NCI-H187 (cell line): ENCODE measurements around the gene CA10.

Experiments
- DNase-seq, 2 experiments: peaks; one replicate each; lab custom pipeline; 2025; lab: John Stamatoyannopoulos, UW

Gene CA10

GRCh38 chr17:51765282-51766135, 393.0 kb downstream of the CA10 start:
- DNase-seq: no peak

GRCh38 chr17:51764387-51764971, 394.0 kb downstream of the CA10 start:
- peak; percentile 50 to 51 for DNase-seq

- DNase-seq: no peak
Observed at GRCh38 chr17:51763058-51763457, 395.5 kb downstream of the CA10 start.

- no peak for DNase-seq
Observed at GRCh38 chr17:51761105-51761504, 397.4 kb downstream of the CA10 start.

GRCh38 chr17:51759260-51759659, 399.3 kb downstream of the CA10 start:
- DNase-seq: no peak

- DNase-seq: no peak
Observed at GRCh38 chr17:51751072-51751471, 407.4 kb downstream of the CA10 start.

- DNase-seq: no peak
Observed at GRCh38 chr17:51748749-51749604, 409.5 kb downstream of the CA10 start.

- DNase-seq: no peak
Observed at GRCh38 chr17:51746421-51746820, 412.1 kb downstream of the CA10 start.

- DNase-seq: no peak
Observed at GRCh38 chr17:51745993-51746392, 412.5 kb downstream of the CA10 start.

- no peak for DNase-seq
Observed at GRCh38 chr17:51743477-51743876, 415.0 kb downstream of the CA10 start.

- DNase-seq: no peak
Observed at GRCh38 chr17:51742571-51742970, 415.9 kb downstream of the CA10 start.

- DNase-seq: no peak
Observed at GRCh38 chr17:51741458-51741857, 417.1 kb downstream of the CA10 start.

GRCh38 chr17:51740531-51740930, 418.0 kb downstream of the CA10 start:
- DNase-seq: no peak

GRCh38 chr17:51739245-51739886, 419.1 kb downstream of the CA10 start:
- DNase-seq: peak; percentile 10 to 46

GRCh38 chr17:51736356-51736755, 422.2 kb downstream of the CA10 start:
- no peak for DNase-seq

- no peak for DNase-seq
Observed at GRCh38 chr17:51734976-51735375, 423.5 kb downstream of the CA10 start.

GRCh38 chr17:51734462-51734861, 424.1 kb downstream of the CA10 start:
- no peak for DNase-seq

- DNase-seq: peak in 1 of 2 experiments; percentile 25
Observed at GRCh38 chr17:51733166-51733565, 425.3 kb downstream of the CA10 start.

GRCh38 chr17:51731941-51732722, 426.4 kb downstream of the CA10 start:
- no peak for DNase-seq

- no peak for DNase-seq
Observed at GRCh38 chr17:51730303-51731050, 428.0 kb downstream of the CA10 start.

GRCh38 chr17:51725185-51725584, 433.3 kb downstream of the CA10 start:
- DNase-seq: no peak
